Endothelial cell of umbilical vein (primary cell): Measurements from ENCODE around the gene KISS1. TPM values are rescaled to one million over a fixed set of nuclear protein-coding genes. Genes with fewer than 3 reads are reported as not detected.

ENCODE experiments used
- BruUV-seq: library from RNA; stranded (reverse); fragments of 400-500 nt; replicated peaks from 2 replicates; lab custom pipeline; 2021; lab: Mats Ljungman, UMichigan
- CTCF ChIA-PET: fragments of 300-600, 350-600 bp; sonication (Branson Sonifier 250); formaldehyde crosslinking; loops from one replicate; lab custom pipeline; 2021; ENCODE audit warnings: antibody characterized with exemption, inconsistent platforms; lab: Charles Lee
- POLR2A ChIA-PET: fragments of 300-600, 350-600 bp; sonication (Branson Sonifier 250); formaldehyde crosslinking; loops from one replicate; lab custom pipeline; 2021; ENCODE audit warnings: antibody characterized with exemption, inconsistent platforms; lab: Charles Lee
- DNase-seq: peaks from one replicate; pipeline ENCODE4 v3.0.0-alpha.2; 2011; ENCODE audit warnings: low read depth, low spot score
- FAIRE-seq: peaks from 2 replicates; lab custom pipeline; 2011; peaks lifted over from hg19 to GRCh38; lab: Jason Lieb, UNC
- H2AFZ ChIP-seq: 2 replicates; pipeline ENCODE4 v1.6.0; 2012; ENCODE audit warnings: low read depth, low read length, control low read depth, inconsistent platforms
- H3K27ac ChIP-seq: 2 replicates; pipeline ENCODE4 v1.5.1; 2011; ENCODE audit warnings: low read depth, mild to moderate bottlenecking, control low read depth, low read length, moderate library complexity; ENCODE audit not compliant: insufficient read depth
- H3K27me3 ChIP-seq, 2 experiments: 2 replicates each; pipeline versions ENCODE4 v1.6.0 to v1.6.1; 2011; ENCODE audit warnings: low read length in 2 of 2, mixed read lengths in 1 of 2; ENCODE audit not compliant: control insufficient read depth in 2 of 2, insufficient read depth in 2 of 2
- H3K36me3 ChIP-seq, 2 experiments: 2 replicates in 1 of 2; 3 replicates in 1 of 2; pipeline ENCODE4 v1.5.1; 2011; ENCODE audit warnings: low read length in 2 of 2, mild to moderate bottlenecking in 1 of 2, moderate library complexity in 1 of 2; ENCODE audit not compliant: control insufficient read depth in 2 of 2, insufficient read depth in 2 of 2; ENCODE audit errors: extremely low read depth in 1 of 2
- H3K4me1 ChIP-seq: 3 replicates; pipeline ENCODE4 v1.5.1; 2011; ENCODE audit warnings: mild to moderate bottlenecking, low read length; ENCODE audit not compliant: control insufficient read depth, insufficient read depth; ENCODE audit errors: extremely low read depth
- H3K4me2 ChIP-seq: 2 replicates; pipeline ENCODE4 v1.6.1; 2011; ENCODE audit warnings: low read length, control low read depth, mixed read lengths; ENCODE audit not compliant: insufficient read depth
- H3K4me3 ChIP-seq, 3 experiments: fragments of 200-600 bp in 1 of 3; sonication (generic), shearing (Covaris generic) in 1 of 3; replicated peaks in 1 of 3; 2 replicates each; pipeline ENCODE4 v1.5.1; 2011 to 2016; ENCODE audit warnings: control low read depth in 3 of 3, low read length in 3 of 3, mild to moderate bottlenecking in 2 of 3, inconsistent platforms in 1 of 3, low read depth in 1 of 3, moderate library complexity in 1 of 3; ENCODE audit not compliant: insufficient read depth in 1 of 3
- H3K79me2 ChIP-seq: 2 replicates; pipeline ENCODE4 v1.6.0; 2012; ENCODE audit warnings: low read length, inconsistent platforms; ENCODE audit not compliant: control insufficient read depth, insufficient read depth
- H3K9ac ChIP-seq: replicated peaks from 2 replicates; pipeline ENCODE3; 2011; ENCODE audit warnings: low read length, control low read depth; ENCODE audit not compliant: insufficient read depth; ENCODE audit errors: extremely low read depth
- H3K9me1 ChIP-seq: replicated peaks from 3 replicates; pipeline ENCODE4 v1.6.0; 2011; ENCODE audit warnings: mild to moderate bottlenecking, low read length; ENCODE audit not compliant: control insufficient read depth, insufficient read depth; ENCODE audit errors: extremely low read depth
- H3K9me3 ChIP-seq: replicated peaks from 2 replicates; pipeline ENCODE4 v1.5.1; 2012; ENCODE audit warnings: low read length, inconsistent platforms; ENCODE audit not compliant: control insufficient read depth, insufficient read depth
- H4K20me1 ChIP-seq: replicated peaks from 2 replicates; pipeline ENCODE3; 2011; ENCODE audit warnings: mild to moderate bottlenecking, low read length; ENCODE audit not compliant: control insufficient read depth, insufficient read depth; ENCODE audit errors: extremely low read depth
- CTCF ChIP-seq, 2 donors: IDR thresholded peaks; 1 replicate in 1 of 2; 2 replicates in 1 of 2; pipeline ENCODE4 v1.5.1; 2011; ENCODE audit warnings: low read length in 2 of 2, mild to moderate bottlenecking in 2 of 2, moderate library complexity in 2 of 2, control low read depth in 1 of 2, inconsistent platforms in 1 of 2, low read depth in 1 of 2; ENCODE audit not compliant: insufficient read depth in 1 of 2; ENCODE audit errors: extremely low read depth in 1 of 2
- EZH2 ChIP-seq: IDR thresholded peaks from 2 replicates; pipeline ENCODE4 v1.6.1; 2012; ENCODE audit warnings: borderline replicate concordance, low read depth, mild to moderate bottlenecking, moderate library complexity, low read length, inconsistent platforms; ENCODE audit not compliant: severe bottlenecking
- FOS ChIP-seq: IDR thresholded peaks from 2 replicates; pipeline ENCODE4 v1.6.1; 2011; ENCODE audit warnings: mild to moderate bottlenecking, low read length, moderate library complexity, borderline replicate concordance; ENCODE audit not compliant: insufficient read depth
- GATA2 ChIP-seq: IDR thresholded peaks from 2 replicates; pipeline ENCODE4 v1.7.0; 2011; ENCODE audit warnings: low read depth, mild to moderate bottlenecking, moderate library complexity, mixed read lengths, low read length; ENCODE audit not compliant: insufficient read length, insufficient read depth
- JUN ChIP-seq: IDR thresholded peaks from 2 replicates; pipeline ENCODE4 v1.6.1; 2011; ENCODE audit warnings: borderline replicate concordance, low read depth; ENCODE audit not compliant: insufficient read length, insufficient read depth
- MYC ChIP-seq: IDR thresholded peaks from one replicate; pipeline ENCODE4 v1.6.1; 2011; ENCODE audit warnings: mild to moderate bottlenecking, low read depth, low read length
- POLR2A ChIP-seq: IDR thresholded peaks from 2 replicates; pipeline ENCODE4 v1.6.1; 2012; ENCODE audit warnings: low read depth, mild to moderate bottlenecking, control low read depth, low read length
- POLR2AphosphoS5 ChIP-seq: IDR thresholded peaks from 2 replicates; pipeline ENCODE4 v1.6.1; 2012; ENCODE audit warnings: low read depth, mild to moderate bottlenecking, control low read depth, low read length, moderate library complexity; ENCODE audit not compliant: insufficient read depth
- dilution Hi-C: fragments of 300-500 bp; cut with MboI; formaldehyde crosslinking; loops from one replicate; pipeline ENCODE4 v1.15.0; 2019; ENCODE audit warnings: low sequenced_read_pairs; ENCODE audit not compliant: extremely low pct_ligation_motif_present
- intact Hi-C: fragments of 100-400 bp; cut with micrococcal nuclease; formaldehyde crosslinking; loops from one replicate; pipeline ENCODE4 v1.10.0; 2022
- polyA plus RNA-seq, 4 experiments: library from polyadenylated mRNA; depleted of rRNA in 3 of 4; stranded (reverse) in 3 of 4; unstranded in 1 of 4; fragments of >200 nt; gene quantifications; 2 replicates each; pipeline versions ENCODE4 v1.2.1 to v1.2.3, GENCODE V29; 2011 to 2012; ENCODE audit warnings: missing spikeins in 1 of 4
- total RNA-seq: library from RNA; stranded (reverse); gene quantifications from 2 replicates; pipeline ENCODE4 v1.2.3, GENCODE V29; 2021
- TF ChIP-seq, protein P1 (sequence below): IDR thresholded peaks from 2 replicates; pipeline ENCODE4 v1.6.1; 2011; ENCODE audit not compliant: insufficient read depth, insufficient read length

KISS1 gene
- total and polyA plus RNA-seq, 2 donors (not counting 3 experiments of a cell fraction or from before 2014, with no cell fraction given), result 0.22 to 1.00 TPM

- H3K9ac ChIP-seq, result no peak overlapping the region
- no peaks in the 10 kb centered on the region for H3K27me3 ChIP-seq
- no peaks in the 10 kb centered on the region for H3K4me1 ChIP-seq
- no peaks in the 10 kb centered on the region for H3K79me2 ChIP-seq
- no peaks in the 10 kb centered on the region for H3K9me1 ChIP-seq
- no peak overlapping the region for H3K4me2 ChIP-seq
- DNase-seq (no peak), FAIRE-seq (no peak)
- CTCF ChIA-PET, result interaction anchor here (1.3 to 5.1 kb wide), 2 partner anchors 14 to 38 kb away, joined by 7 to 38 read pairs; no protein-coding TSS in a partner anchor
- no TSS peak for BruUV-seq
- H3K27ac ChIP-seq, result no peak overlapping the region
- H4K20me1 ChIP-seq, result no peaks in the 10 kb centered on the region
- intact Hi-C loops, result no loop called here
- TF ChIP-seq POLR2A, result no peak
- TF ChIP-seq FOS, result no peak
- no peak for TF ChIP-seq CTCF (IDR thresholded peaks at IDR 0.05; ENCODE audit: extremely low read depth in 1 of 2, insufficient read depth in 1 of 2, low read depth in 1 of 2, low read length in 2 of 2)
- TF ChIP-seq POLR2AphosphoS5, result no peak
- TF ChIP-seq, protein P1, sequence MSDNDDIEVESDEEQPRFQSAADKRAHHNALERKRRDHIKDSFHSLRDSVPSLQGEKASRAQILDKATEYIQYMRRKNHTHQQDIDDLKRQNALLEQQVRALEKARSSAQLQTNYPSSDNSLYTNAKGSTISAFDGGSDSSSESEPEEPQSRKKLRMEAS, result no peak
- no peak for TF ChIP-seq JUN
- TF ChIP-seq EZH2, result no peak
- TF ChIP-seq GATA2, result no peak
- no peak for TF ChIP-seq MYC
- H2AFZ ChIP-seq, result no peak overlapping the region
- no peaks in the 10 kb centered on the region for H3K9me3 ChIP-seq
- dilution Hi-C loops, result no loop called here
- POLR2A ChIA-PET, result no interaction called here
- H3K4me3 ChIP-seq, result no peak overlapping the region
- peaks cover 0 to 2% of the 10 kb centered on the region in 2 experiments for H3K36me3 ChIP-seq
These were observed 23.8 kb upstream of the KISS1 start for GRCh38 chr1:204219971-204220616.
